GM19372 (cell line): Measurements from ENCODE around the gene CNGA2.

ENCODE experiments used
- ATAC-seq: cut with Tn5 transposase; IDR thresholded peaks from one replicate; pipeline ENCODE4 v1.9.1; 2021; ENCODE audit warnings: mild to moderate bottlenecking, low read depth, moderate library complexity; ENCODE audit not compliant: unreplicated experiment

The CNGA2 gene

DNA sequence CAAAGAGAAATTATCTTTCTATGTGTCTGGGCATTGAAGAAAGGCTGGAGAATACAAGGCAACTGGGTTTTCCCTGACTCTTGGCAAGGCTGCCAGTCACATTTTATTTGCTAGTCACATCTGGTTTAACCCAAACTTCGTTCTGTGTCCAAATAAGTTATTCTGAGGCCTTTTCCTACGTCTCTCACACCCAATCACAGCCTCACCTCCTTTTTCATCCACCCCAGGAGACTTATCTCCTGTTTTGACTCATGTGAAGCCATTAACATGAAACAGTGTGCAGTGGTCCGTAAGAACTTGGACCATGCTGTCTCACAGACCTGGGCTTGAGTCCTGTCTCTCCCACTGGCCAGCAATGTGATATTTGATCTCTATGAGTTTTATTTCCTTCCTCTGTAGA lies 59.3 kb downstream of the CNGA2 start:
- ATAC-seq = no peak
